ENCODE measurements around the gene ALG9.

DNA sequence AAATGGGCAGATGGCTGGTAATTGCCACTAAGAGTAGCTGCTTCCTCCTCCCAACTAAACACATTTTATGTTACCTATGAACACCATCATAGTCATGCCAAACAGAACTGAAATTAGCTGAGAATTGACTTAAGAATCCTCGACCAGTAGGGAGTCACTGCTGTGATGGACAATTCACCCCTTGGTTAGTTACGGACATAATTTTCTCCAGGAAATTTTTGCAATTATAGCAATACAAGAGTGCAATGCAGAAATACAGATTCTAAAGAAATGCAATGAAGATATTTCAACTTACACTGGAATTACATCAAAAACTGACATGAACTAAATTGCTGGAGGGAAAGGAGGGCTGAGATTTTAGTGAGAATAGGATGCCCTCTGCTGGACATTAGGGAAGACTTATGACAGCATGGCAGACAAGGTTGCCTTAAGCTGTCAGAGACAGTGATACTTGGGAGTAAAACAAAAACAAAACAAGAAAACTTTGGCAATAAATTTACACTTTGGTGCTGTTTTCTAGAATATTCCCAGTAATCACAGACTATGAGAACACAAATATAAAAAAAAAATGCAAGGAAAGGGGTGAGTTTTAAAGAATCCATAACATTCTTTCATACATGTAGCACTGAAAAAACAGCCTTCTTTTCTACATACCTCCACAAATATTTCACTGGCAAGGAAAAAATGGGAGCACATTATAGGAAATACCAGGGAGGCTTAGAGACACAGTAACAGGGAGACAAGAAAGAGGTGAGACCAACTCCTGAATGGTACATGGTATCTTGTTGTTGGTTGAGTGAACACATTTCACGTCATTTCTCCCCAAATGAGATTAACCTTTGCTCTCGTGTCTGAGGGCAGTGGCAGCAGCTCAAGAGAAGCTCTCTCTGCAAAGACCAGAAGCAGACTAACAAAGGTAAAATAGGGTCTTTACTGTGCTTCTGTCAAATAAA is 94.0 kb downstream of the ALG9 start:
- TF ChIP-seq, protein P1, sequence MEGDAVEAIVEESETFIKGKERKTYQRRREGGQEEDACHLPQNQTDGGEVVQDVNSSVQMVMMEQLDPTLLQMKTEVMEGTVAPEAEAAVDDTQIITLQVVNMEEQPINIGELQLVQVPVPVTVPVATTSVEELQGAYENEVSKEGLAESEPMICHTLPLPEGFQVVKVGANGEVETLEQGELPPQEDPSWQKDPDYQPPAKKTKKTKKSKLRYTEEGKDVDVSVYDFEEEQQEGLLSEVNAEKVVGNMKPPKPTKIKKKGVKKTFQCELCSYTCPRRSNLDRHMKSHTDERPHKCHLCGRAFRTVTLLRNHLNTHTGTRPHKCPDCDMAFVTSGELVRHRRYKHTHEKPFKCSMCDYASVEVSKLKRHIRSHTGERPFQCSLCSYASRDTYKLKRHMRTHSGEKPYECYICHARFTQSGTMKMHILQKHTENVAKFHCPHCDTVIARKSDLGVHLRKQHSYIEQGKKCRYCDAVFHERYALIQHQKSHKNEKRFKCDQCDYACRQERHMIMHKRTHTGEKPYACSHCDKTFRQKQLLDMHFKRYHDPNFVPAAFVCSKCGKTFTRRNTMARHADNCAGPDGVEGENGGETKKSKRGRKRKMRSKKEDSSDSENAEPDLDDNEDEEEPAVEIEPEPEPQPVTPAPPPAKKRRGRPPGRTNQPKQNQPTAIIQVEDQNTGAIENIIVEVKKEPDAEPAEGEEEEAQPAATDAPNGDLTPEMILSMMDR (tag by site-specific recombination; IDR thresholded peaks at IDR 0.05): peak; percentile 22; the same call in 1 of the 2 replicates
- TF ChIP-seq, protein P2, sequence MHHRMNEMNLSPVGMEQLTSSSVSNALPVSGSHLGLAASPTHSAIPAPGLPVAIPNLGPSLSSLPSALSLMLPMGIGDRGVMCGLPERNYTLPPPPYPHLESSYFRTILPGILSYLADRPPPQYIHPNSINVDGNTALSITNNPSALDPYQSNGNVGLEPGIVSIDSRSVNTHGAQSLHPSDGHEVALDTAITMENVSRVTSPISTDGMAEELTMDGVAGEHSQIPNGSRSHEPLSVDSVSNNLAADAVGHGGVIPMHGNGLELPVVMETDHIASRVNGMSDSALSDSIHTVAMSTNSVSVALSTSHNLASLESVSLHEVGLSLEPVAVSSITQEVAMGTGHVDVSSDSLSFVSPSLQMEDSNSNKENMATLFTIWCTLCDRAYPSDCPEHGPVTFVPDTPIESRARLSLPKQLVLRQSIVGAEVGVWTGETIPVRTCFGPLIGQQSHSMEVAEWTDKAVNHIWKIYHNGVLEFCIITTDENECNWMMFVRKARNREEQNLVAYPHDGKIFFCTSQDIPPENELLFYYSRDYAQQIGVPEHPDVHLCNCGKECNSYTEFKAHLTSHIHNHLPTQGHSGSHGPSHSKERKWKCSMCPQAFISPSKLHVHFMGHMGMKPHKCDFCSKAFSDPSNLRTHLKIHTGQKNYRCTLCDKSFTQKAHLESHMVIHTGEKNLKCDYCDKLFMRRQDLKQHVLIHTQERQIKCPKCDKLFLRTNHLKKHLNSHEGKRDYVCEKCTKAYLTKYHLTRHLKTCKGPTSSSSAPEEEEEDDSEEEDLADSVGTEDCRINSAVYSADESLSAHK (tag by site-specific recombination; IDR thresholded peaks at IDR 0.05): no peak
- TF ChIP-seq, protein P3, sequence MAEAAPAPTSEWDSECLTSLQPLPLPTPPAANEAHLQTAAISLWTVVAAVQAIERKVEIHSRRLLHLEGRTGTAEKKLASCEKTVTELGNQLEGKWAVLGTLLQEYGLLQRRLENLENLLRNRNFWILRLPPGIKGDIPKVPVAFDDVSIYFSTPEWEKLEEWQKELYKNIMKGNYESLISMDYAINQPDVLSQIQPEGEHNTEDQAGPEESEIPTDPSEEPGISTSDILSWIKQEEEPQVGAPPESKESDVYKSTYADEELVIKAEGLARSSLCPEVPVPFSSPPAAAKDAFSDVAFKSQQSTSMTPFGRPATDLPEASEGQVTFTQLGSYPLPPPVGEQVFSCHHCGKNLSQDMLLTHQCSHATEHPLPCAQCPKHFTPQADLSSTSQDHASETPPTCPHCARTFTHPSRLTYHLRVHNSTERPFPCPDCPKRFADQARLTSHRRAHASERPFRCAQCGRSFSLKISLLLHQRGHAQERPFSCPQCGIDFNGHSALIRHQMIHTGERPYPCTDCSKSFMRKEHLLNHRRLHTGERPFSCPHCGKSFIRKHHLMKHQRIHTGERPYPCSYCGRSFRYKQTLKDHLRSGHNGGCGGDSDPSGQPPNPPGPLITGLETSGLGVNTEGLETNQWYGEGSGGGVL (tag by site-specific recombination; IDR thresholded peaks at IDR 0.05): no peak
- TF ChIP-seq YY1 (tag by site-specific recombination; IDR thresholded peaks at IDR 0.05) (no peak), KLF16 (tag by site-specific recombination; IDR thresholded peaks at IDR 0.05) (no peak), ZNF624 (tag by site-specific recombination; IDR thresholded peaks at IDR 0.05) (no peak), ZNF585B (tag by site-specific recombination; IDR thresholded peaks at IDR 0.05) (no peak), ZNF610 (tag by site-specific recombination; IDR thresholded peaks at IDR 0.05; ENCODE audit: borderline replicate concordance) (no peak)
- TF ChIP-seq, protein P4, sequence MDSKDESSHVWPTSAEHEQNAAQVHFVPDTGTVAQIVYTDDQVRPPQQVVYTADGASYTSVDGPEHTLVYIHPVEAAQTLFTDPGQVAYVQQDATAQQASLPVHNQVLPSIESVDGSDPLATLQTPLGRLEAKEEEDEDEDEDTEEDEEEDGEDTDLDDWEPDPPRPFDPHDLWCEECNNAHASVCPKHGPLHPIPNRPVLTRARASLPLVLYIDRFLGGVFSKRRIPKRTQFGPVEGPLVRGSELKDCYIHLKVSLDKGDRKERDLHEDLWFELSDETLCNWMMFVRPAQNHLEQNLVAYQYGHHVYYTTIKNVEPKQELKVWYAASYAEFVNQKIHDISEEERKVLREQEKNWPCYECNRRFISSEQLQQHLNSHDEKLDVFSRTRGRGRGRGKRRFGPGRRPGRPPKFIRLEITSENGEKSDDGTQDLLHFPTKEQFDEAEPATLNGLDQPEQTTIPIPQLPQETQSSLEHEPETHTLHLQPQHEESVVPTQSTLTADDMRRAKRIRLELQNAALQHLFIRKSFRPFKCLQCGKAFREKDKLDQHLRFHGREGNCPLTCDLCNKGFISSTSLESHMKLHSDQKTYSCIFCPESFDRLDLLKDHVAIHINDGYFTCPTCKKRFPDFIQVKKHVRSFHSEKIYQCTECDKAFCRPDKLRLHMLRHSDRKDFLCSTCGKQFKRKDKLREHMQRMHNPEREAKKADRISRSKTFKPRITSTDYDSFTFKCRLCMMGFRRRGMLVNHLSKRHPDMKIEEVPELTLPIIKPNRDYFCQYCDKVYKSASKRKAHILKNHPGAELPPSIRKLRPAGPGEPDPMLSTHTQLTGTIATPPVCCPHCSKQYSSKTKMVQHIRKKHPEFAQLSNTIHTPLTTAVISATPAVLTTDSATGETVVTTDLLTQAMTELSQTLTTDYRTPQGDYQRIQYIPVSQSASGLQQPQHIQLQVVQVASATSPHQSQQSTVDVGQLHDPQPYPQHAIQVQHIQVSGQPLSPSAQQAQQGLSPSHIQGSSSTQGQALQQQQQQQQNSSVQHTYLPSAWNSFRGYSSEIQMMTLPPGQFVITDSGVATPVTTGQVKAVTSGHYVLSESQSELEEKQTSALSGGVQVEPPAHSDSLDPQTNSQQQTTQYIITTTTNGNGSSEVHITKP (tag by site-specific recombination; IDR thresholded peaks at IDR 0.05): no peak
- TF ChIP-seq, protein P5, sequence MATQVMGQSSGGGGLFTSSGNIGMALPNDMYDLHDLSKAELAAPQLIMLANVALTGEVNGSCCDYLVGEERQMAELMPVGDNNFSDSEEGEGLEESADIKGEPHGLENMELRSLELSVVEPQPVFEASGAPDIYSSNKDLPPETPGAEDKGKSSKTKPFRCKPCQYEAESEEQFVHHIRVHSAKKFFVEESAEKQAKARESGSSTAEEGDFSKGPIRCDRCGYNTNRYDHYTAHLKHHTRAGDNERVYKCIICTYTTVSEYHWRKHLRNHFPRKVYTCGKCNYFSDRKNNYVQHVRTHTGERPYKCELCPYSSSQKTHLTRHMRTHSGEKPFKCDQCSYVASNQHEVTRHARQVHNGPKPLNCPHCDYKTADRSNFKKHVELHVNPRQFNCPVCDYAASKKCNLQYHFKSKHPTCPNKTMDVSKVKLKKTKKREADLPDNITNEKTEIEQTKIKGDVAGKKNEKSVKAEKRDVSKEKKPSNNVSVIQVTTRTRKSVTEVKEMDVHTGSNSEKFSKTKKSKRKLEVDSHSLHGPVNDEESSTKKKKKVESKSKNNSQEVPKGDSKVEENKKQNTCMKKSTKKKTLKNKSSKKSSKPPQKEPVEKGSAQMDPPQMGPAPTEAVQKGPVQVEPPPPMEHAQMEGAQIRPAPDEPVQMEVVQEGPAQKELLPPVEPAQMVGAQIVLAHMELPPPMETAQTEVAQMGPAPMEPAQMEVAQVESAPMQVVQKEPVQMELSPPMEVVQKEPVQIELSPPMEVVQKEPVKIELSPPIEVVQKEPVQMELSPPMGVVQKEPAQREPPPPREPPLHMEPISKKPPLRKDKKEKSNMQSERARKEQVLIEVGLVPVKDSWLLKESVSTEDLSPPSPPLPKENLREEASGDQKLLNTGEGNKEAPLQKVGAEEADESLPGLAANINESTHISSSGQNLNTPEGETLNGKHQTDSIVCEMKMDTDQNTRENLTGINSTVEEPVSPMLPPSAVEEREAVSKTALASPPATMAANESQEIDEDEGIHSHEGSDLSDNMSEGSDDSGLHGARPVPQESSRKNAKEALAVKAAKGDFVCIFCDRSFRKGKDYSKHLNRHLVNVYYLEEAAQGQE (tag by site-specific recombination; IDR thresholded peaks at IDR 0.05): no peak
- TF ChIP-seq, protein P6, sequence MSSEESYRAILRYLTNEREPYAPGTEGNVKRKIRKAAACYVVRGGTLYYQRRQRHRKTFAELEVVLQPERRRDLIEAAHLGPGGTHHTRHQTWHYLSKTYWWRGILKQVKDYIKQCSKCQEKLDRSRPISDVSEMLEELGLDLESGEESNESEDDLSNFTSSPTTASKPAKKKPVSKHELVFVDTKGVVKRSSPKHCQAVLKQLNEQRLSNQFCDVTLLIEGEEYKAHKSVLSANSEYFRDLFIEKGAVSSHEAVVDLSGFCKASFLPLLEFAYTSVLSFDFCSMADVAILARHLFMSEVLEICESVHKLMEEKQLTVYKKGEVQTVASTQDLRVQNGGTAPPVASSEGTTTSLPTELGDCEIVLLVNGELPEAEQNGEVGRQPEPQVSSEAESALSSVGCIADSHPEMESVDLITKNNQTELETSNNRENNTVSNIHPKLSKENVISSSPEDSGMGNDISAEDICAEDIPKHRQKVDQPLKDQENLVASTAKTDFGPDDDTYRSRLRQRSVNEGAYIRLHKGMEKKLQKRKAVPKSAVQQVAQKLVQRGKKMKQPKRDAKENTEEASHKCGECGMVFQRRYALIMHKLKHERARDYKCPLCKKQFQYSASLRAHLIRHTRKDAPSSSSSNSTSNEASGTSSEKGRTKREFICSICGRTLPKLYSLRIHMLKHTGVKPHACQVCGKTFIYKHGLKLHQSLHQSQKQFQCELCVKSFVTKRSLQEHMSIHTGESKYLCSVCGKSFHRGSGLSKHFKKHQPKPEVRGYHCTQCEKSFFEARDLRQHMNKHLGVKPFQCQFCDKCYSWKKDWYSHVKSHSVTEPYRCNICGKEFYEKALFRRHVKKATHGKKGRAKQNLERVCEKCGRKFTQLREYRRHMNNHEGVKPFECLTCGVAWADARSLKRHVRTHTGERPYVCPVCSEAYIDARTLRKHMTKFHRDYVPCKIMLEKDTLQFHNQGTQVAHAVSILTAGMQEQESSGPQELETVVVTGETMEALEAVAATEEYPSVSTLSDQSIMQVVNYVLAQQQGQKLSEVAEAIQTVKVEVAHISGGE (tag by site-specific recombination; conservative IDR thresholded peaks at IDR 0.05; ENCODE audit: low read depth): no peak
- TF ChIP-seq, protein P7, sequence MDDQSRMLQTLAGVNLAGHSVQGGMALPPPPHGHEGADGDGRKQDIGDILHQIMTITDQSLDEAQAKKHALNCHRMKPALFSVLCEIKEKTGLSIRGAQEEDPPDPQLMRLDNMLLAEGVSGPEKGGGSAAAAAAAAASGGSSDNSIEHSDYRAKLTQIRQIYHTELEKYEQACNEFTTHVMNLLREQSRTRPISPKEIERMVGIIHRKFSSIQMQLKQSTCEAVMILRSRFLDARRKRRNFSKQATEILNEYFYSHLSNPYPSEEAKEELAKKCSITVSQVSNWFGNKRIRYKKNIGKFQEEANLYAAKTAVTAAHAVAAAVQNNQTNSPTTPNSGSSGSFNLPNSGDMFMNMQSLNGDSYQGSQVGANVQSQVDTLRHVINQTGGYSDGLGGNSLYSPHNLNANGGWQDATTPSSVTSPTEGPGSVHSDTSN (CRISPR knock-in tag; IDR thresholded peaks at IDR 0.05): no peak

All from HEK293 (cell line).